NB4 (cell line): ENCODE results near the gene ABO.

Source experiments
- CTCF ChIP-seq: IDR thresholded peaks from one replicate; pipeline ENCODE4 v1.5.1; 2012; ENCODE audit warnings: low read depth, low read length
- MAX ChIP-seq: IDR thresholded peaks from 2 replicates; pipeline ENCODE4 v1.6.1; 2011; ENCODE audit warnings: low read depth, low read length
- POLR2A ChIP-seq: IDR thresholded peaks from 2 replicates; pipeline ENCODE4 v1.6.1; 2011; ENCODE audit warnings: mild to moderate bottlenecking; ENCODE audit not compliant: insufficient read length; ENCODE audit errors: extremely low read depth

GRCh38 chr9:133221177-133221809, 53.7 kb downstream of the ABO start:
- TF ChIP-seq CTCF (no peak), MAX (no peak), POLR2A (no peak)
